ENCODE measurements around the gene TBCD. TPM values are rescaled to one million over a fixed set of nuclear protein-coding genes. Genes with fewer than 3 reads are reported as not detected.
A peak's percentile ranks its signal among the peaks of the same experiment; 100 is the strongest.

Gene TBCD
- total RNA-seq, 1 experiment from 2014 or later: 173 TPM

GRCh38 chr17:82929676-82930042 is 177.8 kb downstream of the TBCD start:
- H3K27ac Mint-ChIP-seq: no peak overlapping the region
- no peak for ATAC-seq
- CTCF ChIA-PET: no interaction called here
- POLR2A ChIA-PET: no interaction called here
- peaks cover 56% of the 10 kb centered on the region for H3K36me3 Mint-ChIP-seq
- H3K9me3 Mint-ChIP-seq: no peaks in the 10 kb centered on the region
- no peaks in the 10 kb centered on the region for H3K4me1 Mint-ChIP-seq
- no peak overlapping the region for H3K4me3 Mint-ChIP-seq
- TF ChIP-seq MYBL2 (CRISPR knock-in tag; IDR thresholded peaks at IDR 0.05): no peak
- TF ChIP-seq NFATC4 (CRISPR knock-in tag; IDR thresholded peaks at IDR 0.05): no peak
- no peak for TF ChIP-seq USF1 (CRISPR knock-in tag; IDR thresholded peaks at IDR 0.05)
- TF ChIP-seq ESRRA (CRISPR knock-in tag; IDR thresholded peaks at IDR 0.05; ENCODE audit: borderline replicate concordance): no peak
- no peak for TF ChIP-seq GABPB1 (CRISPR knock-in tag; IDR thresholded peaks at IDR 0.05)
- H3K27me3 Mint-ChIP-seq (ENCODE audit: low read depth): no peaks in the 10 kb centered on the region
- DNase-seq (ENCODE audit: low spot score): no peak

- TF ChIP-seq NR3C1 (CRISPR knock-in tag; conservative IDR thresholded peaks at IDR 0.05; ENCODE audit: low read depth) (no peak), MYBL2 (CRISPR knock-in tag; IDR thresholded peaks at IDR 0.05) (no peak), NR1H2 (CRISPR knock-in tag; IDR thresholded peaks at IDR 0.05) (no peak), ESRRA (CRISPR knock-in tag; IDR thresholded peaks at IDR 0.05; ENCODE audit: borderline replicate concordance) (no peak), ARID4B (CRISPR knock-in tag; IDR thresholded peaks at IDR 0.05; ENCODE audit: borderline replicate concordance) (no peak)
These were observed 178.4 kb downstream of the TBCD start for GRCh38 chr17:82930043-82930923.

GRCh38 chr17:82930924-82931698 is 179.2 kb downstream of the TBCD start:
- DNase-seq (ENCODE audit: low spot score): peak; percentile 9
- no peak overlapping the region; the same call in 1 of the 2 replicates for H3K27ac Mint-ChIP-seq
- H3K9me3 Mint-ChIP-seq: no peaks in the 10 kb centered on the region
- POLR2A ChIA-PET: no interaction called here
- no peaks in the 10 kb centered on the region for H3K27me3 Mint-ChIP-seq (ENCODE audit: low read depth)
- CTCF ChIA-PET: interaction anchor here (1.8 kb wide), 1 partner anchor 13 kb away, joined by 5 read pairs; no protein-coding TSS in a partner anchor
- peaks cover 67% of the 10 kb centered on the region for H3K36me3 Mint-ChIP-seq
- no peaks in the 10 kb centered on the region; the same call in 1 of the 2 replicates for H3K4me1 Mint-ChIP-seq
- TF ChIP-seq CREM (CRISPR knock-in tag; IDR thresholded peaks at IDR 0.05) (no peak), E2F1 (CRISPR knock-in tag; IDR thresholded peaks at IDR 0.05) (no peak), IRF2 (CRISPR knock-in tag; IDR thresholded peaks at IDR 0.05; ENCODE audit: borderline replicate concordance, low read depth) (no peak), FOXK1 (CRISPR knock-in tag; IDR thresholded peaks at IDR 0.05) (no peak), ELF4 (CRISPR knock-in tag; IDR thresholded peaks at IDR 0.05; ENCODE audit: low read depth) (no peak), HMGXB4 (CRISPR knock-in tag; IDR thresholded peaks at IDR 0.05) (no peak), TEAD4 (CRISPR knock-in tag; IDR thresholded peaks at IDR 0.05) (no peak), ATF1 (CRISPR knock-in tag; IDR thresholded peaks at IDR 0.05) (no peak), ZMAT4 (CRISPR knock-in tag; IDR thresholded peaks at IDR 0.05) (no peak), SMAD4 (CRISPR knock-in tag; IDR thresholded peaks at IDR 0.05) (no peak), JAZF1 (CRISPR knock-in tag; IDR thresholded peaks at IDR 0.05) (no peak), USF2 (CRISPR knock-in tag; IDR thresholded peaks at IDR 0.05) (no peak)
- no peak for ATAC-seq
- H3K4me3 Mint-ChIP-seq: no peak overlapping the region

More at GRCh38 chr17:82930043-82930923, 178.4 kb downstream of the TBCD start:
- Mint-ChIP-seq H3K9me3 (no peaks in the 10 kb centered on the region), H3K27me3 (ENCODE audit: low read depth) (no peaks in the 10 kb centered on the region), H3K4me1 (no peaks in the 10 kb centered on the region), H3K36me3 (peaks cover 60% of the 10 kb centered on the region), H3K27ac (no peak overlapping the region; the same call in 1 of the 2 replicates), H3K4me3 (no peak overlapping the region)
- ChIA-PET CTCF (no interaction called here), POLR2A (no interaction called here)
- DNase-seq (ENCODE audit: low spot score) (peak; percentile 10), ATAC-seq (no peak)
